ENCODE results near the gene NFIC.

Gene NFIC

GRCh38 chr19:3455393-3455955, 89.1 kb downstream of the NFIC start:
- no peak for DNase-seq

DNA sequence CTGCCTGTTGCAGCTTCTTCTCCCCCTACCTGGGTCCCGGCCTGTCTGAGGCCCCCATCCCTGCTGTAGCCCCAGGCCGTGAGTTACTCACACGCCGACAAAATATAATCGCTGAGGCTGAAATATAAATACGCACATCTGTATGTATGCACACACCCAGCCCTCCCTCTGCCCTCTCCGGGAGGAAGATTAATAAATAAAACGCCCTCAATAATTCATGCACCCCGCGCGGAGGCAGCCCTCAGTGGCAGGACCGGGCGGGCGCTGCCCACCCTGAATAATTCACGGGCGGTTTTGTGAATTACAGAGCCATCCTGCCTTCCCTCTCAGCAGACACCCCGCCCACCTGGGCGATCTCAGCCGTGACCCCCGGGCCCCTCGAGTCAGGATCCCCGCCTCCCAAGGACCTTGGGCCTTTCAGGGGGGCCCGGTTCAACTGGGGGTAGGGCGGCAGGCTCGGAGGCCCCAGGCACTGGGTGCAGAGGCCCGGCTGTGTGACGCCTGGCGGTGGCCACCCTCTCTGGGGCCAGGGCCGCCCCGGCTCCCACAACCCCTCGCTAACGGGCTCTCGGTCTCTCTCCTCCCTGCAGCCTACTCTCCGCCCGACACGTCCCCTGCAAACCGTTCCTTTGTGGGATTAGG, 89.7 kb downstream of the NFIC start:
- DNase-seq = no peak

DNA sequence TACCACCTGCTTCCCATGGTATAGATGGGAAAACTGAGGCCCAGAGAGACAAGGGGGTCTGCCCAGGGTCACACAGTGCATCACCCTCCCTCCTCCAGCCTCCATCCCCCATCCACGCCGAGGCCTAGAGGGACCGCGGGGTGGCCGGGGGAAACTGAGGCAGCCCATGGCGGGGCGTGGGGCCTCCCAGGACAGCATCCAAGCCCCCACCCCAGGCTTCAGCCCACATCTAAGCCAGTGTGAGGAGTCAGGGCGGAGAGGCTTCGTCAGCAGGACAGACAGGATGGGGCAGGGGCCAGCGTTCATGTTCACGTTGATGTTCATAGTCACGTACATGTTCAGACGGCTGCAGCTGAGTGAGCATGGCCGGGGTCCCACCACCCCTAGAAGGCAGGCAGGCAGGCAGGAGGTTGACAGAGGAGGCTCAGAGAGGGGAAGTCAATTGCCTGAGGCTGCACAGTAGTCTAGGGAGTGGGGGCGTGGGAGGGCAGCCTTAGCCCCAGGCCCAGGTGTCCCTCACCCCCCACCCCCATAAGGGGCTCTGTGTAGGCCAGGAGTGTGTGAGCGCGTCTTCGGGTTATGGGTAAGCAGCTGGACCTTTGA, 90.6 kb downstream of the NFIC start:
- no peak for DNase-seq

- no peak for DNase-seq
These were observed 91.3 kb downstream of the NFIC start for GRCh38 chr19:3457528-3458228.

DNA sequence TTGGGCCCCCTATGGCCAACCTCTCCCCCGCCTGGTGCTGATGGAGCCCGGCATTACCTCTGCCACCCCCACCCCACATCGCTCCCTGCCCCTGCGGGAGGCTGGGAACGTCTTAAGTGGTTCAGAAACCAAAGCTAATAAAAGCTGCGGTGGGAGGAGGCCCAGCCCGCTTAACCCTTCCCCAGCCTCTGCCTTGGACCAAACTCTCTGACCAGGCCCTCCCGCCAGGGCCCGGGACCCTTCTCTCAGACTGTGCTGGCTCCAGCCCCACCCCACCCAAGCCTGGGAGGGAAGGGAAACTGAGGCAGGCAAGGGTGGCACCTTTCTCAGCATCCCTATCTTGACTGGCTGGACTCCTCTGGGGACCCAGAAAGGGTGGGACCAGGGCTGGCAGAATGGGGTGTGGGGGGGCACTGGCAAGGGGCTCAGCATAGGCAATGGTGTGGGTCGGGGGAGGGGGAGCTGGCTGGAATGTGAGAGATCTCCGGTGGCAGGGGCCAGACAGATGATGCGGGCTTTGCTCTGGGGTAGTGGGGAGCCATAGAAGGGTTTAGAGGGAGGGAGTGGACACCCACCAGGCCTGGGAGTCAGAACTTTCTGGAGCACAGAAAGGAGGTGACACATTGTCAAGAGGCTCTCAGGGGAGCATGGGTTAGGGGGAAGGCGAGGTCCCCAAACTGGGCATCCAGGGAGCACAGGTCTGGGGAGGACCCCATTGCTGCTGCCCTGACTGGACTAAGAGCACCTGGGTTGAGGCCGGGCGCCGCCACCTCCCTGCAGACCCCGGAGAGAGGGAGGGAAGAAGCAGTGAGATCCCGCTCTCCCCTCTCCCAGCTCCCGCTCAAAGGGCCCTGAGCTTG, 92.1 kb downstream of the NFIC start:
- no peak for DNase-seq

DNA sequence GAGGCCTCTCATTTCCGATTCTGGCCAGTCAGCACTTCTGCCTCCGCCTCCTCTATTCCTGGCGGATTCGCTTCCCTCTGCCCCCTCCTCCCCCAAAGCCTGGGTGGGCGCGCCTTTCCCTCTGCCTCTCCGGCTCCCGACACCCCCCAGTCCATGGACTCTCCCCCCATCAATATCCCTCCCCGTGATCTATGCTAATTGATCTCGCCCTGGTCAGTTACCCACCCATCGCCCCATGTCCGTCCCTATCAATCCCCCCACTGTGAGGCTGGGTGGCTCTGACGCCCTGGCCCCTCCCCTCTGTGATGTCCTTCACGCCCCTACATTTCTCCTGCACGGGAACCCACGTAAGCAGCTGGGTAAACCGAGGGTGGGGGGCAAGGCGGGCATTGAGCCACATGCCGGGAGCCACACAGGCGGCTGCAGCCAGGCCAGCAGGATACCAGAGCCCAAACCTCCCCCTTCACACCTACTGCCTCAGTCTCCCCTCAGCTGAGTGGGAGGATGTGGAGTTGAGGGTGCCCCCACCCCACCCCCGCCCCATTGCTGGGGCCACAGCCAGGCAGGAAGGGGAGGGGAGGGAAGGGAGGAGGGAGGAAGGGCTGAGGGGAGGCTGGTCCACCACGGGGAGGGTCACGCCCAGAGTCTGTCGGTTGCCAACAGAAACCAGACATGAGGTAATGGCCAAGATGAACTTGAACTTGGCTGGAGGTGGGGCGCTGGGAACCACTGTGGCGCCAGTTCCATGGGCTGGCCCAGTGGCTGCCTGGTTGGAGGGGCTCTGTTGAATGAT, 92.9 kb downstream of the NFIC start:
- no peak for DNase-seq

DNA sequence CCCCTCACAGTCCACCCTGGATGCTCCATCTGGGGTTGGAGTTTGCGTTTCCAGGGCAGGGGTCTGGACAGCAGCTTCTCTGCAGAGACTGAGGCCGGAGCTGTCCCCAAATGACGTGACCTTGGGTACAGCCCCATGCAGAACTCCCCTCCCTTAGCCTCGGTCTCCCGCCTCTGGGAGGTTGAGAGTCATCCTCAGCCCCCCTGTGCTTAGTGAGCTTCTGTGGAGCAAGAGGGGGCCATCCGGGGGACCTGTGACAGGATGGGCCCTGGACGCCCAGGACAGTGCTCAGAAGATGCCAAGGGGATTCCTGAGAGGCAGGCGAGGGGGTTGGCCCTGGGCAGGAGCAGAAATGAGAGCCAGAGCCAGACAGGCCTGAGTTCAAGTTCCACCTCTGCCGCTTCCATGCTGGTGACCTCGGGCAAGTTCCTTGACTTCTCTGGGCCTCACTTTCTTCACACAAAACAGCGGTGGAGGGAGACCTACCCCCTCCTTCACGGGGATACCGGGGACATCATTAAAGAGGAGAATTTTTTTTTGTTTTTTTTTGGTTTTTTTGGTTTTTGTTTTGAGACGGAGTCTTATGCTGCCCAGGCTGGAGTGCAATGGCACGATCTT, 93.7 kb downstream of the NFIC start:
- DNase-seq = no peak

- DNase-seq = no peak
These were observed 96.8 kb downstream of the NFIC start for GRCh38 chr19:3462991-3463713.

GRCh38 chr19:3463714-3464586, 97.6 kb downstream of the NFIC start:
- no peak for DNase-seq

DNA sequence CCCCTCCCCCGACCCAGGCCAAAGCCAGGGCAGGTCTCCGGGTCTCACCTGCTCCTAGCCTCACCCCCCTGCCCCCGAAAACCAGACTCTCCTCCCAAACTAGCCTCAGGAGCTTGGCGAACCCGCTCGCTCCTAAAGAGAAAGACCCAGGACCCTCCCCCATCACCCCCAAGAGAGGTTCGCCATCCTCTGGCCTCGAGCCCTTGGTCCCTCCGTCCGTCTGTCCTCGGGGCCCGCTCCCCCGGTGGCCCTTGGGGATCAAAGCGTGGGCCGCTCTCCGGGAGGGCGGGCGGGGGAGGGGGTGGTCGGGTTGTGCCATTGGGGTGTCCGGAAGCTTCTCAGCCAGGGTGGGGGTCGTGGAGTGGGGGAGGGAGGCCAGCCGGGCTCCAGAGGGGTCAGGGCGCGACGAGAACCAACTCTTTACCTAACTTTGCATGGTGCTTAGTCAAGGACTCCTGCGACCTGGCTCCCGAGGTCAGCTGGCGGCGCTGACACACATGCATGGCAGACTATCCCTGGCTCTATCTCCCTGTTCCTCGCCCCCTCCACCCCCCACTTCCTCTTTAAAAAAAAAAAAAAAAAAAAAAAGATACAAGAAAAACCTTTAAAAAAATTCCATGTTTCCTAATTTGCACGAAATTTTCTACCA, 98.3 kb downstream of the NFIC start:
- no peak for DNase-seq

DNA sequence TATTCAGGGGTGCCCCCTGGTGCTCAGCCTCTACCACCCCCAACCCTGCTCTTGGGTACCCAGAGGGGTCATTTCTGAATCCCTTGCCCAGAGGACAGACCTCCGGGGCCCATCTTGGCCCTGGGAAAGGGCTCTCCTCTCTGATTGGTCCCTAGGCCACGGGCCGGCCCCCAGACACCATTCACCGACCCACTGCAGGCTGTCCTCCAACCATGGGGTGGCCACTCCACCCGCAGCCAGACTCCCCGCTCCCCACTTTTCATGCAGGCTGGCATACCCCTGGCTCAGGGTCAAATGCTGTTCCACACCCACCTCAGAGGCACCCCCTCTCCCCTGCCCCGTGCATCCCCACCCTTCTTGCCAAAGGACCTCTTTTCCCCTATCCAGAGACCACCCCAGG, 99.2 kb downstream of the NFIC start:
- no peak for DNase-seq

DNA sequence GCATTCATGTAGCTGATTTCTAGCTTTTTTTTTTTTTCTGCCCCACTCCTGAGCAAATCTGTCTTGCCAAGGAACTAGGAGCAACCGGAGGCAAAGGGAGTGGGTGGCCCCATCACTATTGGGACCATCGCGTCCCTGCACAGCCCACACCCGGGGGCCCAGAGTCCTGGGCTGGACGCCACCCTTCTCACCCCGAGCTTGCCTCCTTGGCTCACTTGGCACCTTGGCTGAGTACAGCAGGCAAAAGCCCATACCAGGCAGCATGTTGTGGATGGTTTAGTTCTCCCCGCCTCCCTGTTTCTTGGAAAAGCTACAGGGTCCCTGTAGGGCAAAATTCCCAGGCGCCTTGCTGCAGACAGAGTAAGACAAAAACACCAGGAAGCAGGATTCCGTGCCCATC, 100.3 kb downstream of the NFIC start:
- DNase-seq = no peak

DNA sequence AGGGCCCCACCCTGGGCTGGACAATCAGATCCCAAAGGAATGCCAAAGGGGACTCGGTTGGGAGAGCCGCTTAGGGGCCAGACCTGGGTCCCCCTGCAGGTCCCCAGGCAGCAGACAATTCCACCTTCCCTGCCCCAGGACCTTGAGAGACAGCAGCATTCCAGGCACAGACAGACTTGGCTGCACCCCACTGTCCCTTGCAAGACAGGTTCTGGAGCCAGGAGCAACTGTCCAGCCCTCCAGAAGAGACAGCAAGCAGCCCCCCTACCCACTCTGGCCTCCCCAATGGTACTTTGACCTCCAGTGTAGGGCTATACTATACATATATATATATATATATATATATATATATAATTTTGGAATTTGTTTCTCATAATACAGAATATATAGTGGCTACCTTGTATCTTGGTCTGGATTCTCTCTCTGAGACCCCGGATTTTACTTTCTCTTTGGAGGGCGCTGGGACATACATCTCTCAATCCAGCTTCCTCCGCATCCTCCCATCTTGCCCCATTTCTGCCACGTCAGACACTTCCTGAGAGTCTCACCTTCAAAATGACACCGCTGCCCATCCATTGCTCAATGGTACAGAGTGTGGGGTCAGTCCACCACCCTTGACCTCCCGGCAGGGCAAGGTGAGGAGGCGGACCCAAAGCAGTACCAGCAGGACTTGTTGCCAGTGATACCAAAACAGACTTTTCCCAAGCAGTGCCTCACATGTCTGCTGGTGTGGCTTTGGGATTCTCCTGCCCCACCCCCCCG, 101.2 kb downstream of the NFIC start:
- DNase-seq = no peak

DNA sequence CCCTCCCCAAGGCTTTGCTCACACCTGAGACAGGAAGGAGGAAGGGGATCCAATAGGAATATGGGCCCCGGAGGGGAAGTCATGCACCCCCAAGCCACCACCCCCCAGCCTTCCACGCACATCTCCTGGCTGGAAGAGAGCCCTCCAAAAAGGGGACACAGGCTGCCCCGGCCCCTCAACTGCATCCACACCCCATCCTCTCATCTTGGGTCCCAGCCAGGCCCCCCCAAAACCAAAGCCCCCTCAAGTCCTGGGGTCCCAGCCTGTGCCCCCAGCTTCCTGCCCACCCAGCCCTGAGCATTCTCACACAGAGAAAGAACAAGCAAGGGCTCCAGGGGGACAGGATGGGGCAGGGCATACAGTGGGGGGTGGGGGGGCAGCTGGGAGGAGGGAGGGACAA, 101.8 kb downstream of the NFIC start:
- no peak for DNase-seq

- DNase-seq = no peak
These were observed 103.5 kb downstream of the NFIC start for GRCh38 chr19:3469638-3470499.

- DNase-seq = no peak
These were observed 104.2 kb downstream of the NFIC start for GRCh38 chr19:3470500-3471128.

- no peak for DNase-seq
These were observed 105.7 kb downstream of the NFIC start for GRCh38 chr19:3471954-3472655.

Data from NCI-H446 treated with DMSO at 0.1 percent for 48 hours (cell line).